ENCODE measurements around the gene RPS6KC1. TPM values are rescaled to one million over a fixed set of nuclear protein-coding genes. Genes with fewer than 3 reads are reported as not detected.
"Not testable (repeated sequence)": the region's sequence is repeated elsewhere in the genome, so short reads cannot be mapped to it uniquely, and the experiment has no call there.

RPS6KC1 gene
- total RNA-seq, 1 donor from 2014 or later: 16.8 TPM

DNA sequence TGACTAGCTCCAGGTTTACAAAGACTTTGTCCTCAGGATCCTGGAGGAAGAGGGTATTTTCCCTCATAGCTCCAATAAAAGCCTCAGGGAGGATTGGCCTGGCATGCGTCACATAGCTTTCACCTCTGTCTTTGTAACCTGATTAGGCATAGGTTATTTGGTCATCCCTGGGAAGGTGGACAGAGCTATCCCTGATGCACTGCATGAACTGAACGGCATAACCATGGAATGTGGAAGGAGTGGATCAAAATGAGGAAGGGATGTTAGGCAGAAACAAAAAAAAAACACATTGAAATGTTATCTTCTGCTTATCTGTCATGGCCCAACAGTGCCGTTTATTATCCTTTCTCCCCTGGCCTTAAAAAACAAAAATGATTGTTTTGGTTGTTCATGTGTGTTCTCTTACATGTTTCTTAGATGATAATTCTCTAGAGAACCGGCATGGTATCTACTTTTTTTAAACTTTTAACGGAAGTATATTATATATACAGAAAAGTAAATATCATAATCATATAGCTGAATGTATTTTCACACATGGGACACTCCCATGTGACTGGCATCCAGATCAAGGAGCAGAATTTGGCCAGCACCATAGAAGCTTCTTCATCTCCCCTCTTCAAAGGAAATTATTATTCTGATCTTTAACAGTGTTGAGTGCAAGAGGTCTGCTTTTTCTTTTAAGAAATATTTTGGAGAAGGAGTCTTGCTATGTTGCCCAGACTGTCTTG lies 85.3 kb downstream of the RPS6KC1 start:
- intact Hi-C loops (cut with micrococcal nuclease): no loop called here

DNA sequence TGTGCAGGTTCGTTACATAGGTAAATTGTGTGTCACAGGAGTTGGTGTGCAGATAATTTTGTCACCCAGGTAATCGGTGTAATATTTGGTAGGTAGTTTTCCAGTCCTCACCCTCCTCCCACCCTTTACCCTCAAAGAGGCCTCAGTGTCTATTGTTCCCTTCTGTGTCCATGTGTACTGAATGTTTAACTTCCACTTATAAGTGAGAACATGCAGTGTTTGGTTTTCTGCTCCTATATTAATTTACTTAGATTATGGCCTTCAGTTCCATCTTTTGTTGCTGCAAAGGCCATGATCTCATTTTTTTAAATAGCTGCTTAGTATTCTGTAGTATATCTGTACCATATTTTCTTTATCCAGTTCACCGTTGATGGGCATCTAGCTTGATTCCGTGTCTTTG lies 87.3 kb downstream of the RPS6KC1 start:
- intact Hi-C loops (cut with micrococcal nuclease): no loop called here

DNA sequence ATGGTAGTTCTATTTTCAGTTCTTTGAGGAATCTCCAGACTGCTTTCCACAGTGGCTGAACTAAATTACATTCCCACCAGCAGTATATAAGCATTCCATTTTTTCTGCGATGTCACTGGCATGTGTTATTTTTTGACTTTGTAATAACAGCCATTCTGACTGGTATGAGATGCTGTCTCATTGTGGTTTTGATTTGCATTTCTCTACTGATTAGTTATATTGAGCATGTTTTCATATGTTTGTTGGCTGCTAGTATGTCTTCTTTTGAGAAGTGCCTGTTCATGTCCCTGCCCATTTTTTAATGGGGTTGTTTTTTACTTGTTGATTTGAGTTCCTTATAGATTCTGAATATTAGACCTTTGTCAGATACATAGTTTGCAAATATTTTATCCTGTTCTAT lies 87.9 kb downstream of the RPS6KC1 start:
- intact Hi-C loops (cut with micrococcal nuclease): no loop called here

- intact Hi-C loops (cut with micrococcal nuclease): no loop called here
Measured at GRCh38 chr1:213148905-213149304, 97.9 kb downstream of the RPS6KC1 start.

DNA sequence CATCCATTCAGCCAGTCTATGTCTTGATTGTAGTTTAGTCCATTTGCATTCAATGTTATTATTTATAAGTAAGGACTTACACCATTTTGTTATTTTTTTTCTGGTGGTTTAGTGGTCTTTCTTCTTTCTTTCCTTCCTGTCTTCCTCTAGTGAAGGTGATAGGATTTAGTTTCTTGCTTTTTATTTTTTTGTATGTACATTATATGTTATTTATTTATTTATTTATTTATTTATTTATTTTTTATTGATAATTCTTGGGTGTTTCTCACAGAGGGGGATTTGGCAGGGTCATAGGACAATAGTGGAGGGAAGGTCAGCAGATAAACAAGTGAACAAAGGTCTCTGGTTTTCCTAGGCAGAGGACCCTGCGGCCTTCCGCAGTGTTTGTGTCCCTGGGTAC lies 99.0 kb downstream of the RPS6KC1 start:
- intact Hi-C loops (cut with micrococcal nuclease): not testable (repeated sequence)

DNA sequence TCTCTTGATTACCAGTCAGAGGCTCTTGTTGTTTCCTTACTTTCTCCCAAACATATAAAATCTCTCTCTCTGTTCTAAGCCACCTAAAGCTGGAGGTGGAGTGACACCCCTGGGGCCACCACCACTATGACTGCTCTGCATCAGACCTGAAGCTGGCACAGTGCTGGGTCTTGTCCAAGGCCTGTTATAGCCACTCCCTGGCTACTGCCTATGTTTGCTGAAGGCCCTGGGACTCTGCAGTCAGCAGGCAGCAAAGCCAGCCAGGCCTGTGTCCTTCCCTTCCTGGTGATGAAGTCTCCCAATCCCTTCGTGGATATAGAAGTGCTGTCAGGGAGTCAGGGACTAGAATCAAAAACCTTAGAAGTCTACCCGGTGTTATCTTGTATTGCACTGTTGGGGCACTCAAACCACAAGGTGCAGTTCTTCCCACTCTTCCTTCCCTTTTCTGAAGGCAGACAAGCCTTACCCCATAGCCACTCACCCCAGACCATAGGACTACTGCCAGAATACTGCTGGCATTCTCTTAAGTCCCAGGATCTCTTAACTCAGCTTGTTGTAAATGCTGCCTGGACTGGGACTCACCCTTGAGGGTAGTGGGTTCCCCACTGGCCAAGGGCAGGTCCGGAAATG lies 103.1 kb downstream of the RPS6KC1 start:
- intact Hi-C loops (cut with micrococcal nuclease): no loop called here

DNA sequence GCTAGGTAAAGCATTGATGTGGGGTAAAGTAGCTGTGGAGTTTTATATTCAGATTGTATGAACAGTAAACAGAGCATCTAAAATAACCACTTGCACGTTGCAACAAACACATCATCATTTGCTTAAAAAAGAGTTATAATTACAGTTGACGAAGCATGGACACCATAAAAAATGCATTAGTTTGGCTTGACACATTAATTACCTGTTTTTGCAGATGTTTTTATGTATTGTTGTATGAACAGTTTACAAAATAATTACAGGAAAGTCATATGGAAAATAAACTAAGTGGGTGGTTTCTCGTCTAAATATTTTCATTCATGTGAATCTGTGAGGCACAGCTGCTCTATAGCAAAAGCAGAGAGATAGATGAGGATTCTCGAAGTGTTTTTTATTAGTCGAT lies 108.3 kb downstream of the RPS6KC1 start:
- intact Hi-C loops (cut with micrococcal nuclease): no loop called here

- intact Hi-C loops (cut with micrococcal nuclease): not testable (repeated sequence)
Measured at GRCh38 chr1:213160442-213160841, 109.4 kb downstream of the RPS6KC1 start.

GRCh38 chr1:213162338-213162737 lies 111.3 kb downstream of the RPS6KC1 start:
- intact Hi-C loops (cut with micrococcal nuclease): no loop called here

DNA sequence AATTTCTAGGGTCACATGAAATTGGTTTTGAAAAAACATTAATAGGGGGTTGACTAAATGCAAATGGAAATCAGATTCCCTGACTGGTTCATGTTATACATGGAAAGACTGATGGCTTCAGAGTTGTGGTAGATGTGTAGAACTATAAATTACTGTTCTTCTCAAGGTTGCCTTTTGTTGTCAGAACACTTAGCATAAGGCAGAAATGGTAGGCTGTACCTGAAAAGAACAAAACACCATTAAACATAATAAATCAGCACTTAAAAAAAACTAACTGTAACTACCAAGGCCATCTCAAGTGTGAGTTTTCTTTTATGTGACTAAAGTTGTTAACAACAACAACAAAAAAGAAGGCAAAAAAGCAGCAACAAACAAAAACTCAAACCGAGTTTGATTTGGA lies 111.8 kb downstream of the RPS6KC1 start:
- intact Hi-C loops (cut with micrococcal nuclease): no loop called here

DNA sequence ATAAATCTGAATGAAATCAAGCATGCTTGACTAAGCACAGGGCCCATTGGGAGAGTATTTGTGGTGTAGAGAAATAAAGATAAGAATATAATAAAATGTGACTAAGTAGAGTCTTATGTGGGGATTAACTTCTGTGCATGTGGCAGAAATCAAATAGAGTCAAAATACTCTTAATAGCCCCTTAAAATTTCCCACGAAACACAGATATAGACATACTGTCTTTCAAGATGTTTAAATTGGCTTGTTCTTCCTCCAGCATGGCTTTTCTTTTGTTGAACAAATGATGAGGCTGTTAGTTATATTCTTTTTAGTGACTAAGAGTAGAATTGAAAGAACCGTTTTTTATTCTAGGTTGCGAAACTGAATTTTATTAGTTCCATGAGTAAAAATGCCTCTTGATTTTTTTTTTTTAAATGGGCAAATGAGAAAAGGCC lies 112.3 kb downstream of the RPS6KC1 start:
- intact Hi-C loops (cut with micrococcal nuclease): no loop called here

GRCh38 chr1:213164561-213164960 lies 113.5 kb downstream of the RPS6KC1 start:
- intact Hi-C loops (cut with micrococcal nuclease): no loop called here

DNA sequence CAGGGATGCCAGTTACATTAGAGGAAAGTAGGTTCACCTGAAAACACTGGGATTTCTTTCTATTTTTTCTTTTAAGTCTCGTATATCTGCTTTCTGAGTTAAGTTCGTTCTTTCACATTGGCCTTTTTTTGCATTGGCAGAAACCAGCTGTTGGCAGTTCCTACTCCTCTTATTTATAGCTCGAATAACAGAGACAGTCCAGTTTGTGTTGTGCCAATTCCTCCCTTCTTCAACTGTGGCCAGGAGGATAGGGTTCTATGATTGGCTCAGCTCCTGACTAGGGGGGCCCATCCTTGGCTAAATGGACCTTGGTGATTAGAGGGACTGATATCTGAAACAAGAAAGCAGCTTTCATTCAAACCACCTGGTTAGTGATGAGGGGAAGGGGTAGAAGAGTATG lies 115.8 kb downstream of the RPS6KC1 start:
- intact Hi-C loops (cut with micrococcal nuclease): no loop called here

DNA sequence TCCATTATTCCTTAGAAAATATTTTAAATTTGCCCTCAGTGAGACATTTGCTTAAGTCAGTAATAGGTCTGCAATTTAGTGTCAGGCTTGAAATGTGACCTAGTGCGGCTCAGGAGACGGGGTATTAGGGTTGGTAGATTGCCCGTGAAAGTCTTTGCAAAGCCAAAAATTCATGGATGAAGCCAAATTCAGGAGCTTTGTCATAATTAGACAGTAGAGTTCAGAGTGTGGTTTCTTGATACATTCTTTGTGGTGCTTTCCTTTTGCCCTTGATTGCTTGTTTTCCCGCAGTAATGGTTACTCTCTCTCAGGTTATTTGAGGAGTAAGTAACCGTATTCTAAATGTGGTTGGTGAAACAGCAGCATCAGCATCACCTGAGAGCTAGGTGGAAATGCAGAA lies 120.7 kb downstream of the RPS6KC1 start:
- intact Hi-C loops (cut with micrococcal nuclease): no loop called here

DNA sequence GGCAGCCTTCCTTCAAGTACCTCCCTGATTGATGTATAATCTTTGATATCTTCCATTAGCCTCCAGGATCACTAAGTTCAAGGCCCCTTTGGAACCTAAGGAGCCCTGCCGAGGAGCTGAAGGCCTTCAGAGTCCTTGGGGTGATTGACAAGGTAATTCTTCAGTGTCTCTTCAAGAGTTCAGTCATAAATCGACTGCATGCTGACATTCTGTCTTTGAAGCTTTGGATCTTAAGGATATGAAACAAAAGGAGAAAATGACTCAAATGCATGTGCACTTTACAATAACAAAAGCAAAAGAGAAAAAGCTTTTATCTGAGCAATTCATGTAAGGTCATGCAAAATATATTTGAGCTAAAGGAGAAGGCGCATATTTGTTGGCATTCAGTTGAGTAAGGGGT lies 125.3 kb downstream of the RPS6KC1 start:
- intact Hi-C loops (cut with micrococcal nuclease): no loop called here

GRCh38 chr1:213179784-213180183 lies 128.7 kb downstream of the RPS6KC1 start:
- intact Hi-C loops (cut with micrococcal nuclease): no loop called here

DNA sequence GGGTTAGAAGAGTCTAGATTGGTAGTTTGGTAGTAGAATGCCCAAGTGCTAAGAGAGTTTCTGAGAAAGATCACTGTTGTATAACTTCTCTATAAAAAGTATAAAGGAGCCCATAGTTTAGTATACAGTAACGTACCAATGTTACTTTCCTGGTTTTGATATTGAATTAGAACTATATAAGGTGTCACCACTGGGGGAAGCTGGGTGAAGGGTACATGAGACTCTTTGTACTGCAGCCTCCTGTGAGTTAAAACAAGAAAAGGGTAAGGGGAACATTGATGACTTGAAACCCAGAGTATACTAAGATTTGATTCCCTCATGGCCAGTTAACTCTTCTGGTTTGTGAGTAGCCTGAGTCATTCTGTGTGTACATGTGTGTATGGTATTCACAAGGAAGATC lies 129.8 kb downstream of the RPS6KC1 start:
- intact Hi-C loops (cut with micrococcal nuclease): no loop called here

- intact Hi-C loops (cut with micrococcal nuclease): no loop called here
Measured at GRCh38 chr1:213183036-213183672, 132.1 kb downstream of the RPS6KC1 start.

- intact Hi-C loops (cut with micrococcal nuclease): no loop called here
Measured at GRCh38 chr1:213186168-213186567, 135.1 kb downstream of the RPS6KC1 start.

DNA sequence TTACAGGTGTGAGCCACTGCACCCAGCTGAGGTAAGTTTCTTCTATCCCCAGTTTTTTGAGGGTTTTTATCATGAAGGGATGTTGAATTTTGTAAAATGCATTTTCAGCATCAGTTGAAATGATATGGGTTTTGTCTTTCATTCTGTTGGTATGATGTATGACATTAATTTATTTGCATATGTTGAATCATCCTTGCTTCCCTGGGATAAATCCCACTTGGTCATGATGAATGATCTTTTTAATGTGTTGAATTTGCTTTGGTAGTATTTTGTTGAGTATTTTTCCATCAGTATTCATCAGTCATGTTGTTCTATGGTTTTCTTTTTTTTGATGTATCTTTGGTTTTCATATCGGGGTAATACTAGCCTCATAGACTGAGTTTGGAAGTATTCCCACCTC lies 141.0 kb downstream of the RPS6KC1 start:
- intact Hi-C loops (cut with micrococcal nuclease): no loop called here

GRCh38 chr1:213194383-213194782 lies 143.3 kb downstream of the RPS6KC1 start:
- intact Hi-C loops (cut with micrococcal nuclease): no loop called here

DNA sequence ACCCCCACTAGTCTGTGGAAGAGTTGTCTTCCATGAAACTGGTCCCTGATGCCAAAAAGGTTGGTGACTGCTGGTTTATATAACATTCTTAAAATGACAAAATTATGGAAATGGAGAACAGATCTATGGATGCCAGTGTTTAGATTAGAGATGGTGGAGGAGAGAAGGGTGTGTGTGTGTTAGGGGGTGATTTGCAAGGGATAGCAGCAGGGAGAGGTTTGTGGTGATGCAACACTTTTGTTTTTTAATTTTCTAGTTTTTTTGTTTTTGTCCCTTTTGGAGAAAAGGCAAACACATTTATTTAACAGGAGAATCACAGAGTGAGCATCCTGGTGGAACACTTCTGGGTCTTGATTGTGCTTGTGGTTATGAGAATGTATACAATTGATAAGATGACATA lies 143.8 kb downstream of the RPS6KC1 start:
- intact Hi-C loops (cut with micrococcal nuclease): no loop called here

Measured in T-helper 1 cell treated with Interleukin-12 subunit alpha and Interleukin-12 subunit beta and Interleukin-4 antibody, amounts not matched to agents 30 ng/mL and 1 ng/mL, for 36 hours (primary cell).